ENCODE measurements around the gene TM9SF1. TPM values are rescaled to one million over a fixed set of nuclear protein-coding genes. Genes with fewer than 3 reads are reported as not detected.
"Not testable (repeated sequence)": the region's sequence is repeated elsewhere in the genome, so short reads cannot be mapped to it uniquely, and the experiment has no call there.

The TM9SF1 gene
- total RNA-seq, 1 donor from 2014 or later: 35.0 TPM

- Mint-ChIP-seq H3K4me3 (ENCODE audit: unreplicated experiment) (peak within 1 kb of the TSS; percentile 97), H3K36me3 (ENCODE audit: unreplicated experiment) (no peaks in the 10 kb centered on the region), H3K9me3 (ENCODE audit: unreplicated experiment) (peaks cover 6% of the 10 kb centered on the region), H3K27ac (ENCODE audit: unreplicated experiment) (peak within 1 kb of the TSS; percentile 84), H3K4me1 (ENCODE audit: low read depth, unreplicated experiment) (peaks cover 4% of the 10 kb centered on the region), H3K27me3 (ENCODE audit: unreplicated experiment) (peaks cover 3% of the 10 kb centered on the region)
- DNase-seq: peak; percentile 79
- TF ChIP-seq CTCF (IDR thresholded peaks at IDR 0.05; ENCODE audit: partially characterized antibody, unreplicated experiment): no peak
Observed at GRCh38 chr14:24232121-24232644, 36.9 kb upstream of the TM9SF1 start, which contains the start of gene NEDD8. Gene NEDD8 (minus strand): TSS chr14:24232367. CDS start chr14:24232267, 100 bp downstream.

DNA sequence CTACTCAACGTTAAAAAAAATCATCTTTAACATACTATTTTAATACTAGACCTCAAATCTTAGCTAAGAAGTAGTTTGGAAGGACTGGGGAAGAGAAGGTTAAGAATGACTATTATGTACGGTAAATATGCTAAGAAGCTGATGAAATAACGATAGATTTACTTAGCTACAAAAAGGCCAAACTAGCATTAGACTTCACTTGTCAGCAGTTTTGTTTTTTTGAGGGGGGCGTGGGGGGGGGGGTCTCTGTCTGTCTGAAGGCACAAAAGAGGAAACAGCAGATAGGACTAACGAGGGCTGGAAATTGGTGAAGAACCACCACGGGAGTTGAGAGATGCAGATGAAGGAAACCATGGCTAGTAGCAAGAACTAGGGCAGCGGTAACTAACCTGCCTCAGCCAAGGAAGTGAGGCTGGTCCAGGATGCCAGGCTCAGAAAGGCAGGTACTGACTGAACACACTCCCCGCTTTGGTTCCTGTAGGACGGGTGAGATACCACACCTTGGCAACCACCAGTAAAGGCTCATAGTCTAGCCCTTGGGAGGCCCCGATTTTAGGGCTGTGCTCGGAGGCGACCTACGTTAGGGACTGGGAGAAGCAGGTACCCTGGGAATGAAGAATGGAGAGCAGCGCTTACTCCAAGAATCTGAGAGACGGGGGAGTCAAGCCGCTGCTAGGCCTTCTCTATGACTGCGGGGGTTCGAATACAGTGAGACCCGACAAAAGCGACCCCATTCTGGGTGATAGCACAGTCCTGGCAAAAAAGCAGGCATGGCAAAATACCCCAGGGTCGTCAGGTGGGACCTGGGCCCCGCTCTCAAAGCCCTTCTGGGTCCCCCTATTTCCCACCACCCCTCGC is 36.3 kb upstream of the TM9SF1 start:
- no peak for TF ChIP-seq CTCF (IDR thresholded peaks at IDR 0.05; ENCODE audit: partially characterized antibody, unreplicated experiment)
- Mint-ChIP-seq H3K27ac (ENCODE audit: unreplicated experiment) (peak overlapping the region; percentile 84), H3K4me1 (ENCODE audit: low read depth, unreplicated experiment) (peaks cover 4% of the 10 kb centered on the region), H3K36me3 (ENCODE audit: unreplicated experiment) (no peaks in the 10 kb centered on the region), H3K9me3 (ENCODE audit: unreplicated experiment) (peaks cover 6% of the 10 kb centered on the region), H3K4me3 (ENCODE audit: unreplicated experiment) (peak overlapping the region; percentile 97), H3K27me3 (ENCODE audit: unreplicated experiment) (peaks cover 3% of the 10 kb centered on the region)
- no peak for DNase-seq

DNA sequence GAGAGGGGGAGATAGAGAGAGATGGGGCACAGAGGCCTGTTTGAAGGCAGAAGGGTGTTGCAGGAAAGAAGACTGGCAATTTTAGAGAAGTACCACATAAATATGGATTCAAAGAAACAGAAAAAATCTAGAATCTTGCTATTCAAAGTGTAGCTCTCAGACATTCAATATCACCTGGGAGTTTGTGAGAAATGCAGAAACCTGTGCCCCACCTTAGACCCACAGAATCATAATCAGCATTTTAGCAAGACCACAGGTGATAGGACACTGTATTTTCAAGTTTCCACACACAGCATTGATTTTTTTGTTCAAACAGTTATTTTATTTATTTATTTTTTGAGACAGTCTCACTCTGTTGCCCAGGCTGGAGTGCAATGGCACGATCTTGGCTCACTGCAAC is 33.7 kb upstream of the TM9SF1 start:
- Mint-ChIP-seq H3K27me3 (ENCODE audit: unreplicated experiment) (peaks cover 3% of the 10 kb centered on the region), H3K4me3 (ENCODE audit: unreplicated experiment) (no peak overlapping the region), H3K36me3 (ENCODE audit: unreplicated experiment) (no peaks in the 10 kb centered on the region), H3K4me1 (ENCODE audit: low read depth, unreplicated experiment) (peaks cover 4% of the 10 kb centered on the region), H3K27ac (ENCODE audit: unreplicated experiment) (no peak overlapping the region), H3K9me3 (ENCODE audit: unreplicated experiment) (peaks cover 3% of the 10 kb centered on the region)
- DNase-seq: no peak
- TF ChIP-seq CTCF (IDR thresholded peaks at IDR 0.05; ENCODE audit: partially characterized antibody, unreplicated experiment): no peak

DNA sequence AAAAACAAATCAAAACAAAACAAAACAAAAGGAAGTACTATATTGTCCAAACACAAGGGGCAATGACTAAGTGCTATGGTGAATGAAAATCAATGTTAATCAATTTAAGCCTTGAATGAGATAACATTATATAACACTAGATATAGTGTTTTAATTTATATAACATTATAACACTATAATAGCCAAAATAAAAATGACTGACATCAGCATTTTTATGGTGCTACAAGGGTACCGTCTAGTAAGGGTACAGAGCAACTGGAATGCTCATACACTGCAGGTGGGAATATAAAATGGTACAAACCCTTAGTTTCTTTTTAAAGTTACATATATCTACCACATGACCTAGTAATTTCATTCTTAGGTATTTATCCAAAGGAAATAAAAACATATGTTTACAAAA is 31.2 kb upstream of the TM9SF1 start:
- H3K27me3 Mint-ChIP-seq (ENCODE audit: unreplicated experiment): no peaks in the 10 kb centered on the region
- no peaks in the 10 kb centered on the region for H3K4me1 Mint-ChIP-seq (ENCODE audit: low read depth, unreplicated experiment)
- DNase-seq: no peak
- no peak for TF ChIP-seq CTCF (IDR thresholded peaks at IDR 0.05; ENCODE audit: partially characterized antibody, unreplicated experiment)
- no peak overlapping the region for H3K4me3 Mint-ChIP-seq (ENCODE audit: unreplicated experiment)
- no peaks in the 10 kb centered on the region for H3K36me3 Mint-ChIP-seq (ENCODE audit: unreplicated experiment)
- no peak overlapping the region for H3K27ac Mint-ChIP-seq (ENCODE audit: unreplicated experiment)
- H3K9me3 Mint-ChIP-seq (ENCODE audit: unreplicated experiment): peaks cover 3% of the 10 kb centered on the region

GRCh38 chr14:24224618-24225071 is 29.4 kb upstream of the TM9SF1 start:
- Mint-ChIP-seq H3K27me3 (ENCODE audit: unreplicated experiment) (no peaks in the 10 kb centered on the region), H3K9me3 (ENCODE audit: unreplicated experiment) (no peaks in the 10 kb centered on the region), H3K4me1 (ENCODE audit: low read depth, unreplicated experiment) (no peaks in the 10 kb centered on the region), H3K27ac (ENCODE audit: unreplicated experiment) (no peak overlapping the region), H3K4me3 (ENCODE audit: unreplicated experiment) (no peak overlapping the region), H3K36me3 (ENCODE audit: unreplicated experiment) (no peaks in the 10 kb centered on the region)
- TF ChIP-seq CTCF (IDR thresholded peaks at IDR 0.05; ENCODE audit: partially characterized antibody, unreplicated experiment): no peak
- DNase-seq: no peak

GRCh38 chr14:24222987-24223386 is 27.7 kb upstream of the TM9SF1 start:
- not testable (repeated sequence) for H3K27ac Mint-ChIP-seq (ENCODE audit: unreplicated experiment)

More at GRCh38 chr14:24222987-24223386, 27.7 kb upstream of the TM9SF1 start:
- not testable (repeated sequence) for H3K4me1 Mint-ChIP-seq (ENCODE audit: low read depth, unreplicated experiment); DNase-seq; H3K9me3 Mint-ChIP-seq (ENCODE audit: unreplicated experiment); H3K27me3 Mint-ChIP-seq (ENCODE audit: unreplicated experiment); H3K36me3 Mint-ChIP-seq (ENCODE audit: unreplicated experiment); H3K4me3 Mint-ChIP-seq (ENCODE audit: unreplicated experiment)

Measured in glutamatergic neuron (in vitro differentiated cells).